H9 (cell line): Measurements from ENCODE around the gene MAP7D3. TPM values are rescaled to one million over a fixed set of nuclear protein-coding genes. Genes with fewer than 3 reads are reported as not detected.
A peak's percentile ranks its signal among the peaks of the same experiment; 100 is the strongest.

ENCODE experiments used
- DNase-seq: peaks from one replicate; pipeline ENCODE4 v3.0.0-alpha.2; 2017
- H2AFZ ChIP-seq: one replicate; pipeline ENCODE4 v1.6.1; 2013; ENCODE audit warnings: mild to moderate bottlenecking, low read length, control low read depth, moderate library complexity
- H2AK5ac ChIP-seq: 2 replicates; pipeline ENCODE4 v1.6.1; 2013; ENCODE audit warnings: low read length, control low read depth, mixed read lengths; ENCODE audit not compliant: insufficient read length
- H2BK120ac ChIP-seq: one replicate; pipeline ENCODE4 v1.6.1; 2013; ENCODE audit warnings: low read depth, mild to moderate bottlenecking, low read length, control low read depth, inconsistent platforms; ENCODE audit not compliant: poor library complexity, severe bottlenecking
- H2BK12ac ChIP-seq: 2 replicates; pipeline ENCODE4 v1.6.1; 2013; ENCODE audit warnings: low read length, control low read depth, mixed read lengths, low read depth; ENCODE audit not compliant: insufficient read length
- H2BK15ac ChIP-seq: 2 replicates; pipeline ENCODE4 v1.6.1; 2013; ENCODE audit warnings: low read depth, low read length, control low read depth
- H2BK20ac ChIP-seq: one replicate; pipeline ENCODE4 v1.6.1; 2013; ENCODE audit warnings: low read depth, mild to moderate bottlenecking, low read length, control low read depth, inconsistent platforms; ENCODE audit not compliant: poor library complexity, severe bottlenecking
- H2BK5ac ChIP-seq: 2 replicates; pipeline ENCODE4 v1.6.1; 2013; ENCODE audit warnings: low read length, control low read depth, mixed read lengths; ENCODE audit not compliant: insufficient read length
- H3K14ac ChIP-seq: 2 replicates; pipeline ENCODE4 v1.6.1; 2013; ENCODE audit warnings: low read length, control low read depth; ENCODE audit not compliant: insufficient read depth
- H3K18ac ChIP-seq: 2 replicates; pipeline ENCODE4 v1.6.1; 2013; ENCODE audit warnings: low read depth, mild to moderate bottlenecking, mixed read lengths, low read length, control low read depth; ENCODE audit not compliant: insufficient read length
- H3K23ac ChIP-seq: 2 replicates; pipeline ENCODE4 v1.6.1; 2013; ENCODE audit warnings: low read length, control low read depth, mixed read lengths, low read depth; ENCODE audit not compliant: insufficient read length
- H3K23me2 ChIP-seq: 2 replicates; pipeline ENCODE4 v1.6.1; 2013; ENCODE audit warnings: low read depth, mild to moderate bottlenecking, mixed read lengths, low read length, control low read depth; ENCODE audit not compliant: insufficient read length, poor library complexity, severe bottlenecking
- H3K27ac ChIP-seq: 2 replicates; pipeline ENCODE4 v1.5.1; 2013; ENCODE audit warnings: low read length, control low read depth, mixed read lengths, low read depth; ENCODE audit not compliant: insufficient read length
- H3K27me3 ChIP-seq: 2 replicates; pipeline ENCODE4 v1.6.1; 2013; ENCODE audit warnings: low read length, control low read depth, inconsistent platforms; ENCODE audit not compliant: insufficient read depth
- H3K4ac ChIP-seq: 2 replicates; pipeline ENCODE4 v1.6.1; 2013; ENCODE audit warnings: low read depth, mild to moderate bottlenecking, control low read depth, inconsistent platforms, low read length, moderate library complexity
- H3K4me1 ChIP-seq: 2 replicates; pipeline ENCODE4 v1.6.1; 2013; ENCODE audit warnings: low read length, control low read depth, inconsistent platforms; ENCODE audit not compliant: insufficient read depth
- H3K4me2 ChIP-seq: 2 replicates; pipeline ENCODE4 v1.6.1; 2013; ENCODE audit warnings: low read length, control low read depth, mixed read lengths; ENCODE audit not compliant: insufficient read length, insufficient read depth
- H3K56ac ChIP-seq: 2 replicates; pipeline ENCODE4 v1.6.1; 2013; ENCODE audit warnings: low read depth, mild to moderate bottlenecking, mixed read lengths, low read length, control low read depth; ENCODE audit not compliant: insufficient read length
- H3K79me1 ChIP-seq: 2 replicates; pipeline ENCODE4 v1.6.1; 2013; ENCODE audit warnings: low read depth, mild to moderate bottlenecking, moderate library complexity, low read length, control low read depth, inconsistent platforms; ENCODE audit not compliant: insufficient read depth, poor library complexity, severe bottlenecking
- H3K79me2 ChIP-seq: 2 replicates; pipeline ENCODE4 v1.6.1; 2013; ENCODE audit warnings: low read length, control low read depth, inconsistent platforms; ENCODE audit not compliant: insufficient read depth
- H3K9ac ChIP-seq: 2 replicates; pipeline ENCODE4 v1.6.1; 2013; ENCODE audit warnings: low read length, control low read depth, mixed read lengths; ENCODE audit not compliant: insufficient read length; ENCODE audit errors: extremely low read depth
- H3K9me3 ChIP-seq: one replicate; pipeline ENCODE4 v1.6.1; 2013; ENCODE audit warnings: low read depth, low read length, inconsistent platforms; ENCODE audit not compliant: control insufficient read depth
- H3T11ph ChIP-seq: one replicate; pipeline ENCODE4 v1.6.1; 2013; ENCODE audit warnings: mild to moderate bottlenecking, low read length, control low read depth, inconsistent platforms
- H4K20me1 ChIP-seq: one replicate; pipeline ENCODE4 v1.6.1; 2013; ENCODE audit not compliant: control insufficient read depth, insufficient read length, insufficient read depth
- H4K5ac ChIP-seq: 2 replicates; pipeline ENCODE4 v1.6.1; 2013; ENCODE audit warnings: low read depth, mild to moderate bottlenecking, mixed read lengths, low read length, control low read depth; ENCODE audit not compliant: insufficient read length
- H4K8ac ChIP-seq: replicated peaks from 2 replicates; pipeline ENCODE4 v1.6.1; 2013; ENCODE audit warnings: low read length, control low read depth, mixed read lengths, low read depth; ENCODE audit not compliant: insufficient read length
- H4K91ac ChIP-seq: 2 replicates; pipeline ENCODE4 v1.6.1; 2013; ENCODE audit warnings: low read depth, mild to moderate bottlenecking, moderate library complexity, mixed read lengths, low read length, control low read depth; ENCODE audit not compliant: insufficient read length
- H3K27ac Mint-ChIP-seq, 3 experiments: 2 replicates in 2 of 3; 3 replicates in 1 of 3; pipeline ENCODE4 v1.8.0; 2020 to 2021; ENCODE audit warnings: mixed read lengths in 3 of 3, mild to moderate bottlenecking in 1 of 3, moderate library complexity in 1 of 3
- H3K27me3 Mint-ChIP-seq: 2 replicates; pipeline ENCODE4 v1.8.0; 2021; ENCODE audit warnings: low read depth, mild to moderate bottlenecking, moderate library complexity, mixed read lengths
- H3K36me3 Mint-ChIP-seq, 3 experiments: 2 replicates in 2 of 3; 3 replicates in 1 of 3; pipeline ENCODE4 v1.8.0; 2020 to 2021; ENCODE audit warnings: low read depth in 3 of 3, mixed read lengths in 3 of 3; ENCODE audit not compliant: insufficient read depth in 1 of 3
- H3K4me1 Mint-ChIP-seq, 2 experiments: 2 replicates each; pipeline ENCODE4 v1.8.0; 2020; ENCODE audit warnings: mixed read lengths in 2 of 2
- H3K4me3 Mint-ChIP-seq, 2 experiments: 2 replicates in 1 of 2; 3 replicates in 1 of 2; pipeline ENCODE4 v1.8.0; 2020 to 2021; ENCODE audit warnings: mild to moderate bottlenecking in 2 of 2, mixed read lengths in 2 of 2, moderate library complexity in 1 of 2
- H3K9me3 Mint-ChIP-seq, 2 experiments: 2 replicates in 1 of 2; 3 replicates in 1 of 2; pipeline ENCODE4 v1.8.0; 2020; ENCODE audit warnings: mild to moderate bottlenecking in 2 of 2, mixed read lengths in 2 of 2, moderate library complexity in 1 of 2
- WGBS: extraction: QIAGEN DNeasy Blood & Tissue Kit; methylation state at CpG from one replicate; pipeline ENCODE4 v1.1.7; 2013; ENCODE audit warnings: missing lambda C conversion rate, low lambda C conversion rate, mixed read lengths; ENCODE audit not compliant: insufficient read length; ENCODE audit errors: extremely low coverage; 5-methylcytosine and 5-hydroxymethylcytosine counted together
- total RNA-seq: library from RNA; stranded (reverse); gene quantifications from 2 replicates; pipeline ENCODE4 v1.2.1, GENCODE V29; 2021
- TF ChIP-seq, protein P1 (sequence below): fragments of 200-600 bp; sonication (generic); conservative IDR thresholded peaks from 3 replicates; pipeline ENCODE4 v1.8.0; 2021; ENCODE audit warnings: antibody characterized with exemption, mild to moderate bottlenecking

Gene MAP7D3
- total RNA-seq, 1 experiment from 2014 or later: 15.2 TPM

GRCh38 chrX:136209016-136209738, 42.0 kb downstream of the MAP7D3 start:
- no peak overlapping the region for H2AFZ ChIP-seq
- H3K36me3 Mint-ChIP-seq: peaks cover 19 to 28% (median 27%) of the 10 kb centered on the region in 3 experiments; a peak in 6 of 7 replicates
- H3K9me3 ChIP-seq: peaks cover 71% of the 10 kb centered on the region
- no peak overlapping the region for H3K56ac ChIP-seq
- peak; percentile 47 for DNase-seq
- no peak overlapping the region for H3K23ac ChIP-seq
- H3K79me2 ChIP-seq: no peaks in the 10 kb centered on the region
- H3K9me3 Mint-ChIP-seq: peaks cover 59 to 65% of the 10 kb centered on the region in 2 experiments
- WGBS: no CpG with 5 or more reads among the region's 28 CpGs
- H2BK20ac ChIP-seq: no peak overlapping the region
- TF ChIP-seq, protein P1, sequence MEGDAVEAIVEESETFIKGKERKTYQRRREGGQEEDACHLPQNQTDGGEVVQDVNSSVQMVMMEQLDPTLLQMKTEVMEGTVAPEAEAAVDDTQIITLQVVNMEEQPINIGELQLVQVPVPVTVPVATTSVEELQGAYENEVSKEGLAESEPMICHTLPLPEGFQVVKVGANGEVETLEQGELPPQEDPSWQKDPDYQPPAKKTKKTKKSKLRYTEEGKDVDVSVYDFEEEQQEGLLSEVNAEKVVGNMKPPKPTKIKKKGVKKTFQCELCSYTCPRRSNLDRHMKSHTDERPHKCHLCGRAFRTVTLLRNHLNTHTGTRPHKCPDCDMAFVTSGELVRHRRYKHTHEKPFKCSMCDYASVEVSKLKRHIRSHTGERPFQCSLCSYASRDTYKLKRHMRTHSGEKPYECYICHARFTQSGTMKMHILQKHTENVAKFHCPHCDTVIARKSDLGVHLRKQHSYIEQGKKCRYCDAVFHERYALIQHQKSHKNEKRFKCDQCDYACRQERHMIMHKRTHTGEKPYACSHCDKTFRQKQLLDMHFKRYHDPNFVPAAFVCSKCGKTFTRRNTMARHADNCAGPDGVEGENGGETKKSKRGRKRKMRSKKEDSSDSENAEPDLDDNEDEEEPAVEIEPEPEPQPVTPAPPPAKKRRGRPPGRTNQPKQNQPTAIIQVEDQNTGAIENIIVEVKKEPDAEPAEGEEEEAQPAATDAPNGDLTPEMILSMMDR: peak; percentile 56
- no peak overlapping the region for H2BK5ac ChIP-seq
- no peak overlapping the region for H3K4me2 ChIP-seq
- no peak overlapping the region for H3K4me3 Mint-ChIP-seq
- no peaks in the 10 kb centered on the region for H3K4me1 ChIP-seq
- peaks cover 5 to 28% of the 10 kb centered on the region in 2 experiments for H3K4me1 Mint-ChIP-seq
- no peak overlapping the region for H2BK120ac ChIP-seq
- no peak overlapping the region for H3K14ac ChIP-seq
- no peaks in the 10 kb centered on the region for H3K27me3 ChIP-seq
- H3K27me3 Mint-ChIP-seq: peaks cover 1% of the 10 kb centered on the region; the same call in 1 of the 2 replicates
- no peaks in the 10 kb centered on the region for H3K23me2 ChIP-seq
- H3K27ac ChIP-seq: no peak overlapping the region
- H2BK15ac ChIP-seq: no peak overlapping the region
- no peak overlapping the region for H3K4ac ChIP-seq
- H3K9ac ChIP-seq: no peak overlapping the region
- H4K20me1 ChIP-seq: no peaks in the 10 kb centered on the region
- no peaks in the 10 kb centered on the region for H3K79me1 ChIP-seq
- H2BK12ac ChIP-seq: no peak overlapping the region
- no peak overlapping the region for H3K18ac ChIP-seq
- H4K8ac ChIP-seq: no peak overlapping the region
- no peak overlapping the region for H4K91ac ChIP-seq
- no peak overlapping the region for H2AK5ac ChIP-seq
- H3K27ac Mint-ChIP-seq: no peak overlapping the region
- H3T11ph ChIP-seq: no peak overlapping the region
- no peak overlapping the region for H4K5ac ChIP-seq
